ENCODE results near the gene PCED1A.

GRCh38 chr20:2849529-2849928 lies 9.1 kb upstream of the PCED1A start:
- TF ChIP-seq CTCF (IDR thresholded peaks at IDR 0.05) (no peak), POLR2A (IDR thresholded peaks at IDR 0.05) (no peak)
